Measurements from ENCODE around the gene PCDHA2.
"Not testable (repeated sequence)": the region's sequence is repeated elsewhere in the genome, so short reads cannot be mapped to it uniquely, and the experiment has no call there.

PCDHA2 gene

DNA sequence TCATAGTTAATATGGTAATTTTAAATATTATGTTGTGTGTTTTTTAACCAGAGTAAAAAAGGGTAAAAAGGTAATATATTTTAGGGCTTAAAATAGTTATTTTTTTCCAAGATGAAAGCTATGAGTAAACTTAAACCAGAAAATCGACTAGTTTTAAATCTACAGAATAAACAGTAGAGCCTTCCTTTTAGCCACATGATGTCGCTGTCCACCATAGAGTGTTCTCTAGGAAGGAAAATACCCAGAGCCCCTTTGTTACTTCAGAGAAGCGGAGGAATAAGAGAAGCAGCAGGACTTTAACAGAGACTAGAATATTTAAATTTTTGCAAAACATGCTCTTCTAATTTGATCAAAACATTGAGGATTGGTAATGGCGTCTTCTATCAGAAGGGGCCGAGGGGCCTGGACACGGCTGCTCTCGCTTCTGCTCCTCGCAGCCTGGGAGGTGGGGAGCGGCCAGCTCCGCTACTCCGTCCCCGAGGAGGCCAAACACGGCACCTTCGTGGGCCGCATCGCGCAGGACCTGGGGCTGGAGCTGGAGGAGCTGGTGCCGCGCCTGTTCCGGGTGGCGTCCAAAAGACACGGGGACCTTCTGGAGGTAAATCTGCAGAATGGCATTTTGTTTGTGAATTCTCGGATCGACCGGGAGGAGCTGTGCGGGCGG lies at the start of gene PCDHA2:
PCDHA2 (plus strand) TSS at position 258 of the 664 bp plus-strand sequence.
- in situ Hi-C loops (cut with MboI; ENCODE audit: low sequenced_read_pairs) = no loop called here

DNA sequence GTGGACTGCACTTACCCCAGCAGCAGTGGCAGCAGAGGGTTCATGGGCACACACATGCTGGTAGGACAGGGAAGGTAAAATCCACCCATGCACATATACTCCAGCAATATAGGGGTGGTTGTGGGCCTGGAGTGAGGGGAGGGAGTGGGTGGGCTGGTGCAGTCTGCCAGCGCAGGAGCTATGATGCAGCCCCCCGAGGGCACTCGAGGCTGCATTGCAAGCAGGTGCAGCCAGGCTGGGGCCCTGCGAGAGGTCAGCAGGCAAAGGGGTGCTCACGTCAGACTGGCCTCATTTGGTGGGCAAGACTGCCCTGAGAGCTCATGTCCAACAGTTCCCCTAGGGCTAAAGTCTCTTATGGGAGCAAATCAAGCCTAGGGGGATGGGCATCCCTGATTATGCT lies 41.1 kb upstream of the PCDHA2 start:
- in situ Hi-C loops (cut with MboI; ENCODE audit: low sequenced_read_pairs) = no loop called here

DNA sequence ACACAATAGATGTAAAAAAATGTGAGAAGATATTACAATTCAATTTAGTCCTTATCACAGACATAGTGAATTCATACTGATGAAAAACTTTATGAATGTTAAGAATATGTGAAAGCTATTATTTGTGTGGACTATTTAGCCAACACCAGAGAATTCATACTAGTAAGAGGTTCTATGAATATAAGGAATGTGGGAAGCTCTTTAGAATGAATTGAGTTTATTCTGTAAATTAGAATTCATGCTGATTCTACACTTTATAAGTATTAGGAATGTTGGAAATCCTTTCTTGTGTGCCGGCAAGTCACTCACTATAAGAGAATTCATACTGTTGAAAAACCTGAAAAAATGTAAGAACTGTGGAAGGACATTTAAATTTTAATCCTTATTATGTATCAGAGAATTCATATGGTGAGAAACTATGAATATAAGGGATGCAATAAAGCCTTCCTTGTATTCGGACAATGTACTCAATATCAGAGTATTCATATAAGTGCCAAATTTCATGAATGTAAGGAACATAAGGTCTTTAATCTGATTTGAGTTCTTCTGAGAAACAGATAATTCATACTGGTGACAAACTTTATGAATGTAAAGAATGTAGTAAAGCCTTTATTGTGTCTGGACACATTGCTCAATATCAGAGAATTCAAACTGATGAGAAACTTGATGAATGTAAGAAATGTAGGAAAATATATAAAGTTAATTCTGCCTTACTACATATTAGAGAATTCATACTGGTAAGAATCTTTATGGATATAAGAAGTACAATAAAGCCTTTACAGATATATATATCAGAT lies 30.3 kb upstream of the PCDHA2 start:
- in situ Hi-C loops (cut with MboI; ENCODE audit: low sequenced_read_pairs) = no loop called here

DNA sequence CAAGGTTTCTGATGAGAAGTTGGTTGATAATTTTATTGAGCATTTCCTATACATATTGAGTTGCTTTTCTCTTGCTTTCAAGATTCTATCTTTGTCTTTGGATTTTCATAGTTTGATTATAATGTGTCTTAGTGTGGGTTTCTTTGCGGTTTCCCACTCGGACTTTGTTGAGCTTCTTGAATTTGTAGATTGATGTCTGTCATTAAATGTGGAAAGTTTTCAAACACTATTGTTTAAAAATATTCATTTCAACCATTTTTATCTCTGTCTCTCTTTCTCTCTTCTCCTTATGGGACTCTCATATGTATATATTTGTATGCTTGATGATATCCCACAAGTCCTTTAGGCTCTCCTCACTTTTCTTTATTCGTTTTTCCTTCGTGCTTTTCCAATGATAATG lies 27.2 kb upstream of the PCDHA2 start:
- in situ Hi-C loops (cut with MboI; ENCODE audit: low sequenced_read_pairs) = no loop called here

DNA sequence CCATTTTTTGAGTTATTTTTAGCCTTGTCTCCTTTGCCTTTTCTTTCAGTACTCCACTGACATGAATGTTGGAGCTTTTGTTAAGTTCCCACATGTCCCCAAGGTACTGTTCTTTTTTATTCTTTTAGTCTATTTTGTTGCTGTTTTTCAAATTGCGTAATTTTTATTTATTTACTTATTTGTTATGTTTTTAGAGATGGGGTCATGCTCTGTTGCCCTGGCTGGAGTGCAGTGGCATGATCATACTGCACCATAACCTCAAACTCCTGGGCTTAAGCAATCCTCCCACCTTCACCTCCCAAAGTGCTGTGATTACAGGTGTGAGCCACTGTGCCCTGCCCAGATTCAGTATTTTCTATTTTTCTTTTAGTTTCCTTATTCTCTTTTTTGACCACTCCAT lies 14.1 kb upstream of the PCDHA2 start:
- in situ Hi-C loops (cut with MboI; ENCODE audit: low sequenced_read_pairs) = no loop called here

DNA sequence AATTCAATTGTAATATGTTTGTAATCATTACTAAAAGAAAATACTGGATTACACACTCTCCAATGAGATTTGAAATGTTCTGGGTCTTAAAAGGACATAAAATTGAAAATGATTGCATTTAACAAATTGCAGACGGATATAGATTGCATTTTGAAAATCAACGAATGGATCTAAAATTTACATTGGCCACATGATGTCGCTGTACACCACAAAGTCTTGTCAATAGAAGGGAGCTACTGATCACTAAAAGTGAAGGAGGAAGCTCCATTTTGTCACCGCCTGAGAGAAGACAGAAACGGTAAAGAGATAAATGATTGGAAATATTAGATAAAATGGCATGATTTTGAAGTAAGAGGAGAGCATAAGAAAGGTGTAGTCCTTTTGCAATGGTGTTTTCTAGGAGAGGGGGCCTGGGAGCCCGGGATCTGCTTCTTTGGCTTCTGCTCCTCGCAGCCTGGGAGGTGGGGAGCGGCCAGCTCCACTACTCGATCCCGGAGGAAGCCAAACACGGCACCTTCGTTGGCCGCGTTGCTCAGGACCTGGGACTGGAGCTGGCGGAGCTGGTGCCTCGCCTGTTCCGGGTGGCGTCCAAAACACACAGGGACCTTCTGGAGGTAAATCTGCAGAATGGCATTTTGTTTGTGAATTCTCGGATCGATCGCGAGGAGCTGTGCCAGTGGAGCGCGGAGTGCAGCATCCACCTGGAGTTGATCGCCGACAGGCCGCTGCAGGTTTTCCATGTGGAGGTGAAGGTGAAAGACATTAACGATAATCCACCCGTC lies 8.6 kb upstream of the PCDHA2 start, which contains the start of gene PCDHA1:
PCDHA1 (plus strand) TSS at position 236 of the 782 bp plus-strand sequence.
- in situ Hi-C loops (cut with MboI; ENCODE audit: low sequenced_read_pairs) = no loop called here

DNA sequence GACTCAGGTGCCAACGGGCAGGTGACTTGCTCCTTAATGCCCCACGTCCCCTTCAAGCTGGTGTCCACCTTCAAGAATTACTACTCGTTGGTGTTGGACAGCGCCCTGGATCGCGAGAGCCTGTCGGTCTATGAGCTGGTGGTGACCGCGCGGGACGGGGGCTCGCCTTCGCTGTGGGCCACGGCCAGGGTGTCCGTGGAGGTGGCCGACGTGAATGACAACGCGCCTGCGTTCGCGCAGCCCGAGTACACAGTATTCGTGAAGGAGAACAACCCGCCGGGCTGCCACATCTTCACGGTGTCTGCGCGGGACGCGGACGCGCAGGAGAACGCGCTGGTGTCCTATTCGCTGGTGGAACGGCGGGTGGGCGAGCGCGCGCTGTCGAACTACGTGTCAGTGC lies 7.2 kb upstream of the PCDHA2 start:
- in situ Hi-C loops (cut with MboI; ENCODE audit: low sequenced_read_pairs) = not testable (repeated sequence)

DNA sequence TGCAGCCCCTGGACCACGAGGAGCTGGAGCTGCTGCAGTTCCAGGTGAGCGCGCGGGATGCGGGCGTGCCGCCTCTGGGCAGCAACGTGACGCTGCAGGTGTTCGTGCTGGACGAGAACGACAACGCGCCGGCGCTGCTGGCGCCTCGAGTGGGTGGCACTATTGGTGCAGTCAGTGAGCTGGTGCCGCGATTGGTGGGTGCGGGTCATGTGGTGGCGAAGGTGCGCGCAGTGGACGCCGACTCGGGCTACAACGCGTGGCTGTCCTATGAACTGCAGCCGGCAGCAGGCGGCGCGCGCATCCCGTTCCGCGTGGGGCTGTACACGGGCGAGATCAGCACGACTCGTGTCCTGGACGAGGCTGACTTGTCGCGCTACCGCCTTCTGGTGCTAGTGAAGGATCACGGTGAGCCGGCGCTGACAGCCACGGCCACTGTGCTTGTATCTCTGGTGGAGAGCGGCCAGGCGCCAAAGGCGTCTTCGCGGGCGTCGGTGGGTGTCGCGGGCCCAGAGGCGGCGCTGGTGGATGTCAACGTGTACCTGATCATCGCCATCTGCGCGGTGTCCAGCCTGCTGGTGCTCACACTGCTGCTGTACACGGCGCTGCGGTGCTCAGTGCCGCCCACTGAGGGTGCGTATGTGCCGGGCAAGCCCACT lies 6.7 kb upstream of the PCDHA2 start:
- in situ Hi-C loops (cut with MboI; ENCODE audit: low sequenced_read_pairs) = not testable (repeated sequence)

DNA sequence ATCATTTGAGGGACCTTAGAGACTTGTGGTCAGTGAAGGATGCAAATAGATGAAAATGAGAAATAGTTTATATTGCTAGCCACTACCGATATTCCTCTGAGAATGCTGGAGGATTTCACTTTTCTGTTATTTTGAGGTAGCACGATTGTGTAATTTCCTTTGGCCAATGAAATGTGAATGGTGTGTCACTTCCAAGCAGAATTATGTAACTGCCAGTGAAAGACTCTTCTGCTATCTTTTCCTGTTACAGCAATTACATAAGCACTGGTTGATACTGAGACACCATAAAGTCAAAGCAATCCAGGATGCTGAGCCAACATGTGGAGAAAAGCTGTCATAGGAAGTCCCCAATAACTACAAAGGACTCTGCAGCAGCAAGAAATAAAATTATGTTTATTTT lies 3.6 kb upstream of the PCDHA2 start:
- in situ Hi-C loops (cut with MboI; ENCODE audit: low sequenced_read_pairs) = no loop called here

DNA sequence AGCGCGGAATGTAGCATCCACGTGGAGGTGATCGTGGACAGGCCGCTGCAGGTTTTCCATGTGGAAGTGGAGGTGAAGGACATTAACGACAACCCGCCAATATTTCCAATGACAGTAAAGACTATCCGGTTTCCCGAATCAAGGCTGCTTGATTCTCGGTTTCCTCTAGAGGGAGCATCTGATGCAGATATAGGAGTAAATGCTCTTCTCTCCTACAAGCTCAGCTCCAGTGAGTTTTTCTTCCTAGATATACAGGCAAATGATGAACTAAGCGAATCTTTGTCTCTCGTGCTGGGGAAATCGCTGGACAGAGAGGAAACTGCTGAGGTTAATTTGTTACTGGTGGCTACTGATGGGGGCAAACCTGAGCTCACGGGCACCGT lies 598 bp downstream of the PCDHA2 start:
- in situ Hi-C loops (cut with MboI; ENCODE audit: low sequenced_read_pairs) = no loop called here

DNA sequence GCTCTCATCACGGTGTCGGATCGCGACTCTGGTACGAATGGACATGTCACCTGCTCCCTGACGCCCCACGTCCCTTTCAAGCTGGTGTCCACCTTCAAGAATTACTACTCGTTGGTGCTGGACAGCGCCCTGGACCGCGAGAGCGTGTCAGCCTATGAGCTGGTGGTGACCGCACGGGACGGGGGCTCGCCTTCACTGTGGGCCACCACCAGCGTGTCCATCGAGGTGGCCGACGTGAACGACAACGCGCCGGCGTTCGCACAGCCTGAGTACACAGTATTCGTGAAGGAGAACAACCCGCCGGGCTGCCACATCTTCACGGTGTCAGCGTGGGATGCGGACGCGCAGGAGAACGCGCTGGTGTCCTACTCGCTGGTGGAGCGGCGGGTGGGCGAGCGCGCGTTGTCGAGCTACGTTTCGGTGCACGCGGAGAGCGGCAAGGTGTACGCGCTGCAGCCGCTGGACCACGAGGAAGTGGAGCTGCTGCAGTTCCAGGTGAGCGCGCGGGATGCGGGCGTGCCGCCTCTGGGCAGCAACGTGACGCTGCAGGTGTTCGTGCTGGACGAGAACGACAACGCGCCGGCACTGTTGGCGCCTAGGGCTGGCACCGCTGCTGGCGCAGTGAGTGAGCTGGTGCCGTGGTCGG lies 1.5 kb downstream of the PCDHA2 start:
- in situ Hi-C loops (cut with MboI; ENCODE audit: low sequenced_read_pairs) = not testable (repeated sequence)

DNA sequence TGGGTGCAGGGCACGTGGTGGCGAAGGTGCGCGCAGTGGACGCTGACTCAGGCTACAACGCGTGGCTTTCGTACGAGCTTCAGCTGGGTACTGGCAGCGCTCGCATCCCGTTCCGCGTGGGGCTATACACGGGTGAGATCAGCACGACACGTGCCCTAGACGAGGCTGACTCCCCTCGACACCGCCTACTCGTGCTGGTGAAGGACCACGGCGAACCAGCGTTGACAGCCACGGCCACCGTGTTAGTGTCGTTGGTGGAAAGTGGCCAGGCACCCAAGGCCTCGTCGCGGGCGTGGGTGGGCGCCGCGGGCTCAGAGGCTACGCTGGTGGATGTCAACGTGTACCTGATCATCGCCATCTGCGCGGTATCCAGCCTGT lies 2.1 kb downstream of the PCDHA2 start:
- in situ Hi-C loops (cut with MboI; ENCODE audit: low sequenced_read_pairs) = no loop called here

DNA sequence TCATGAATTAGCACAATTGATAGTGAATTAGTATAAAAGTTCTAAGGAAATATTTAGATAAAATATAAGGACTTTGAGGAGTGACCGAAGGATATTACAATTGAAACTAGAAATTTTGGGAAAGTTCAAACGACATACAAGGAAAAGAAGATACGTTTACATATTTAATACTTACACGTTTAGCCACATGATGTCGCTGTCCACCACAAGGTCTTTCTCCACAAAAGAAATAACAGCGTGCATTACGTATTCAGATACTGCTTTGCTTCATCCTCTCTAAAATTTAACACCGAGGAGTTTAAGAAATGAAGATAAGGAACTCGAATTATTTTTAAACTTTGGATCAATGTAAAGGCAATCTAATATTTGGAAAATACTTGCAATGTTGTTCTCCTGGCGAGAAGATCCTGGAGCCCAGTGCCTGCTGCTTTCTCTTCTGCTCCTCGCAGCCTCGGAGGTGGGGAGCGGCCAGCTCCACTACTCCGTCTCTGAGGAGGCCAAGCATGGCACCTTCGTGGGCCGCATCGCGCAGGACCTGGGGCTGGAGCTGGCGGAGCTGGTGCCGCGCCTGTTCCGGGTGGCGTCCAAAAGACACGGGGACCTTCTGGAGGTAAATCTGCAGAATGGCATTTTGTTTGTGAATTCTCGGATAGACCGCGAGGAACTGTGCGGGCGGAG lies 6.3 kb downstream of the PCDHA2 start, which contains the start of gene PCDHA3:
PCDHA3 (plus strand) TSS at position 242 of the 678 bp plus-strand sequence.
- in situ Hi-C loops (cut with MboI; ENCODE audit: low sequenced_read_pairs) = no loop called here

DNA sequence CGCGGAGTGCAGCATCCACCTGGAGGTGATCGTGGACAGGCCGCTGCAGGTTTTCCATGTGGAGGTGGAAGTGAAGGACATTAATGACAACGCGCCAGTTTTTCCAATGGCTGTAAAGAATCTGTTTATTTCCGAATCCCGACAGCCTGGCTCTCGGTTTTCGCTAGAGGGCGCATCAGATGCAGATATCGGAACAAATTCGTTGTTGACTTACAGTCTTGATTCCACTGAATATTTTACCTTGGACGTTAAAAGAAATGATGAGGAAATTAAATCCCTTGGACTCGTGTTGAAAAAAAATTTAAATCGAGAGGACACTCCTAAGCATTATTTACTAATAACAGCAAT lies 6.8 kb downstream of the PCDHA2 start:
- in situ Hi-C loops (cut with MboI; ENCODE audit: low sequenced_read_pairs) = no loop called here

DNA sequence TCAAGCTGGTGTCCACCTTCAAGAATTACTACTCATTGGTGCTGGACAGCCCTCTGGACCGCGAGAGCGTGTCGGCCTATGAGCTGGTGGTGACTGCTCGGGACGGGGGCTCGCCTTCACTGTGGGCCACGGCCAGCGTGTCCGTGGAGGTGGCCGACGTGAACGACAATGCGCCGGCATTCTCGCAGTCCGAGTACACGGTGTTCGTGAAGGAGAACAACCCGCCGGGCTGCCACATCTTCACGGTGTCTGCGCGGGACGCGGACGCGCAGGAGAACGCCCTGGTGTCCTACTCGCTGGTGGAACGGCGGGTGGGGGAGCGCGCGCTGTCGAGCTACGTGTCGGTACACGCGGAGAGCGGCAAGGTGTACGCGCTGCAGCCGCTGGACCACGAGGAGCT lies 7.7 kb downstream of the PCDHA2 start:
- in situ Hi-C loops (cut with MboI; ENCODE audit: low sequenced_read_pairs) = not testable (repeated sequence)

DNA sequence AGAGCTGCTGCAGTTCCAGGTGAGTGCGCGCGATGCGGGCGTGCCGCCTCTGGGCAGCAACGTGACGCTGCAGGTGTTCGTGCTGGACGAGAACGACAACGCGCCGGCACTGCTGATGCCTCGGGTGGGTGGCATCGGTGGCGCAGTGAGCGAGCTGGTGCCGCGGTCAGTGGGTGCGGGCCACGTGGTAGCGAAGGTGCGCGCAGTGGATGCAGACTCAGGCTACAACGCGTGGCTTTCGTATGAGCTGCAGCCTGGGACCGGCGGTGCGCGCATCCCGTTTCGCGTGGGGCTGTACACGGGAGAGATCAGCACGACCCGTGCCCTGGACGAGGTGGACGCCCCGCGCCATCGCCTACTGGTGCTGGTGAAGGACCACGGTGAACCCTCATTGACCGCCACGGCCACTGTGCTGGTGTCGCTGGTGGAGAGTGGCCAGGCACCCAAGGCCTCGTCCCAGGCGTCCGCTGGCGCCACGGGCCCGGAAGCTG lies 8.2 kb downstream of the PCDHA2 start:
- in situ Hi-C loops (cut with MboI; ENCODE audit: low sequenced_read_pairs) = no loop called here

DNA sequence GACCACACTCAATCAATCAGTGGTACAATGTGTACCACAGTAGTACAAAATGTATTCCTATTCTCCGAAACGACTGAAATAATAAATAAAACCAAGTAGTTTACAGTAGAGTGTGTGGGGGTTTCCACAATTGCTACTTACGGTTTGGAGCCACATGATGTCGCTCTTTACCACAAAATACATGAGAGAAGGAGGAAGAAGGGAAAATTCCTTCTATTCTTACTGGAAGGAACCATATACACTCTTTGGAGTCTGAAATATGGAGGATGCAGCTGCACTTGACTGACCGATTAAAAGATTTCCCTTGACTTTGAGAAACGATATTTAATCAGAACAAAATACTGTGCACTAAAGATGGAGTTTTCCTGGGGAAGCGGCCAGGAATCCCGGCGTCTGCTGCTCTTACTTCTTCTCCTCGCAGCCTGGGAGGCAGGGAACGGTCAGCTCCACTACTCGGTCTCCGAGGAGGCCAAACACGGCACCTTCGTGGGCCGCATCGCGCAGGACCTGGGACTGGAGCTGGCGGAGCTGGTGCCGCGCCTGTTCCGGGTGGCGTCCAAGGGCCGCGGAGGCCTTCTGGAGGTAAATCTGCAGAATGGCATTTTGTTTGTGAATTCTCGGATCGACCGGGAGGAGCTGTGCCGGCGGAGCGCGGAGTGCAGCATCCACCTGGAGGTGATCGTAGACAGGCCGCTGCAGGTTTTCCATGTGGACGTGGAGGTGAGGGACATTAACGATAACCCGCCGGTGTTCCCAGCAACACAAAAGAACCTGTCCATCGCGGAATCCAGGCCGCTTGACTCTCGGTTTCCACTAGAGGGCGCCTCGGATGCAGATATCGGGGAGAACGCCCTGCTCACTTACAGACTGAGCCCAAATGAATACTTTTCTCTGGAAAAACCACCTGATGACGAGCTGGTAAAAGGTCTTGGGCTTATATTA lies 12.5 kb downstream of the PCDHA2 start, which contains the start of gene PCDHA4:
PCDHA4 (plus strand) TSS at position 235 of the 942 bp plus-strand sequence.
- in situ Hi-C loops (cut with MboI; ENCODE audit: low sequenced_read_pairs) = no loop called here

DNA sequence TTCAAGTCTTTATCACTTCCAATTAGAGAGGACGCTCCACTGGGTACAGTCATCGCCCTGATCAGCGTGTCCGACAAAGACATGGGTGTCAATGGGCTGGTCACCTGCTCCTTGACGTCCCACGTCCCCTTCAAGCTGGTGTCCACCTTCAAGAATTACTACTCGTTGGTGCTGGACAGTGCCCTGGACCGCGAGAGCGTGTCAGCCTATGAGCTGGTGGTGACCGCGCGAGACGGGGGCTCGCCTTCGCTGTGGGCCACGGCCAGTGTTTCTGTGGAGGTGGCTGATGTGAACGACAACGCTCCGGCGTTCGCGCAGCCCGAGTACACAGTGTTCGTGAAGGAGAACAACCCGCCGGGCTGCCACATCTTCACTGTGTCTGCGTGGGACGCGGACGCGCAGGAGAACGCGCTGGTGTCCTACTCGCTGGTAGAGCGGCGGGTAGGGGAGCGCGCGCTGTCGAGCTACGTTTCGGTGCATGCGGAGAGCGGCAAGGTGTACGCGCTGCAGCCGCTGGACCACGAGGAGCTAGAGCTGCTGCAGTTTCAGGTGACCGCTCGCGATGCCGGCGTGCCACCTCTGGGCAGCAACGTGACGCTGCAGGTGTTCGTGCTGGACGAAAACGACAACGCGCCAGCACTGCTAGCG lies 13.7 kb downstream of the PCDHA2 start:
- in situ Hi-C loops (cut with MboI; ENCODE audit: low sequenced_read_pairs) = not testable (repeated sequence)

Measured in HL-60/S4 treated with phorbol 12-myristate 13-acetate at 8.2 ng/mL for 4 days and 3 days (cell line).